IMR-90 (cell line): ENCODE data around the gene ATP13A2. TPM values are rescaled to one million over a fixed set of nuclear protein-coding genes. Genes with fewer than 3 reads are reported as not detected.

Experiments used
- ATAC-seq: fragments of 200-7000 bp; cut with Tn5 transposase; 2 replicates; pipeline ENCODE4 v1.9.1; 2020; ENCODE audit warnings: low read depth, mild to moderate bottlenecking, moderate library complexity
- BruUV-seq: library from RNA; stranded (reverse); fragments of 400-500 nt; replicated peaks from 2 replicates; lab custom pipeline; 2021; lab: Mats Ljungman, UMichigan
- CTCF ChIA-PET: fragments of 300-600 bp; formaldehyde crosslinking; extraction: SDS; loops from one replicate; lab custom pipeline; 2021; ENCODE audit warnings: antibody characterized with exemption; lab: Yijun Ruan, JAX
- POLR2A ChIA-PET: fragments of 300-600 bp; sonication (Branson Sonifier 250); formaldehyde crosslinking; loops from one replicate; lab custom pipeline; 2022; ENCODE audit warnings: antibody characterized with exemption; ENCODE audit not compliant: unreplicated experiment; lab: Charles Lee
- DNase-seq: peaks from one replicate; pipeline ENCODE4 v3.0.0; 2013
- H2AFZ ChIP-seq: replicated peaks from 2 replicates; pipeline ENCODE3; 2013; ENCODE audit warnings: low read length, mild to moderate bottlenecking; ENCODE audit not compliant: poor library complexity
- H2AK5ac ChIP-seq: 2 replicates; pipeline ENCODE4 v1.6.1; 2013; ENCODE audit warnings: low read depth, low read length, inconsistent platforms
- H2AK9ac ChIP-seq: replicated peaks from 2 replicates; pipeline ENCODE3; 2013; ENCODE audit warnings: mild to moderate bottlenecking, low read depth, low read length, moderate library complexity; ENCODE audit not compliant: poor library complexity
- H2BK120ac ChIP-seq: 2 replicates; pipeline ENCODE4 v1.6.1; 2013; ENCODE audit warnings: low read depth, low read length, inconsistent platforms
- H2BK15ac ChIP-seq: 3 replicates; pipeline ENCODE4 v1.6.1; 2013; ENCODE audit warnings: low read depth, low read length, inconsistent platforms
- H2BK20ac ChIP-seq: 2 replicates; pipeline ENCODE4 v1.6.1; 2013; ENCODE audit warnings: low read depth, mild to moderate bottlenecking, inconsistent platforms, low read length, moderate library complexity
- H2BK5ac ChIP-seq: 2 replicates; pipeline ENCODE4 v1.6.1; 2013; ENCODE audit warnings: mild to moderate bottlenecking, low read depth, low read length, inconsistent platforms; ENCODE audit not compliant: poor library complexity, severe bottlenecking
- H3K14ac ChIP-seq: replicated peaks from 2 replicates; pipeline ENCODE4 v1.6.1; 2013; ENCODE audit warnings: low read depth, low read length, inconsistent platforms
- H3K18ac ChIP-seq: 2 replicates; pipeline ENCODE4 v1.6.1; 2013; ENCODE audit warnings: low read depth, low read length, control low read depth
- H3K23ac ChIP-seq: 2 replicates; pipeline ENCODE4 v1.6.1; 2013; ENCODE audit warnings: low read depth, low read length, inconsistent platforms
- H3K27ac ChIP-seq: 2 replicates; pipeline ENCODE4 v1.5.1; 2013; ENCODE audit warnings: mild to moderate bottlenecking, control low read depth, low read length; ENCODE audit not compliant: insufficient read depth
- H3K27me3 ChIP-seq: 2 replicates; pipeline ENCODE4 v1.6.1; 2013; ENCODE audit warnings: low read length; ENCODE audit not compliant: control insufficient read depth, insufficient read depth
- H3K36me3 ChIP-seq: 2 replicates; pipeline ENCODE4 v1.6.1; 2013; ENCODE audit warnings: low read length, mixed read lengths; ENCODE audit not compliant: control insufficient read depth, insufficient read depth
- H3K4ac ChIP-seq: 2 replicates; pipeline ENCODE4 v1.6.1; 2013; ENCODE audit warnings: low read depth, low read length, inconsistent platforms
- H3K4me1 ChIP-seq: 2 replicates; pipeline ENCODE4 v1.6.1; 2013; ENCODE audit warnings: low read length, mixed read lengths; ENCODE audit not compliant: control insufficient read depth, insufficient read depth
- H3K4me2 ChIP-seq: 2 replicates; pipeline ENCODE4 v1.6.1; 2013; ENCODE audit warnings: low read depth, mild to moderate bottlenecking, control low read depth, low read length, moderate library complexity
- H3K4me3 ChIP-seq: 2 replicates; pipeline ENCODE4 v1.5.1; 2013; ENCODE audit warnings: low read depth, mild to moderate bottlenecking, control low read depth, low read length, moderate library complexity; ENCODE audit not compliant: insufficient read depth
- H3K56ac ChIP-seq: 2 replicates; pipeline ENCODE4 v1.6.1; 2013; ENCODE audit warnings: low read length, inconsistent platforms; ENCODE audit not compliant: insufficient read depth; ENCODE audit errors: extremely low read depth
- H3K79me1 ChIP-seq, 2 experiments: 2 replicates each; pipeline ENCODE4 v1.6.1; 2013; ENCODE audit warnings: low read length in 2 of 2, inconsistent platforms in 1 of 2, low read depth in 1 of 2
- H3K9ac ChIP-seq: 2 replicates; pipeline ENCODE4 v1.6.1; 2013; ENCODE audit warnings: low read depth, low read length, control low read depth
- H3K9me1 ChIP-seq: 2 replicates; pipeline ENCODE4 v1.6.1; 2013; ENCODE audit warnings: low read length, inconsistent platforms; ENCODE audit not compliant: insufficient read depth
- H3K9me3 ChIP-seq: 2 replicates; pipeline ENCODE4 v1.6.1; 2013; ENCODE audit warnings: low read length; ENCODE audit not compliant: control insufficient read depth, insufficient read depth
- H4K20me1 ChIP-seq: 2 replicates; pipeline ENCODE4 v1.6.1; 2013; ENCODE audit warnings: low read length, inconsistent platforms; ENCODE audit not compliant: insufficient read depth
- H4K5ac ChIP-seq: 2 replicates; pipeline ENCODE4 v1.6.1; 2013; ENCODE audit warnings: mild to moderate bottlenecking, low read depth, low read length, control low read depth
- H4K8ac ChIP-seq, 2 experiments: 2 replicates each; pipeline ENCODE4 v1.6.1; 2013; ENCODE audit warnings: low read depth in 2 of 2, low read length in 2 of 2, control low read depth in 1 of 2, inconsistent platforms in 1 of 2
- H4K91ac ChIP-seq: 2 replicates; pipeline ENCODE4 v1.6.1; 2013; ENCODE audit warnings: low read depth, low read length, inconsistent platforms; ENCODE audit not compliant: insufficient read depth
- BHLHE40 ChIP-seq: fragments of 150-350 bp; IDR thresholded peaks from 2 replicates; pipeline ENCODE4 v1.6.1; 2016; ENCODE audit warnings: mild to moderate bottlenecking, low read depth, low read length
- CEBPB ChIP-seq: IDR thresholded peaks from 2 replicates; pipeline ENCODE4 v1.6.1; 2012; ENCODE audit warnings: low read depth, low read length, improper control_type of control experiment
- ELK1 ChIP-seq: fragments of 150-350 bp; IDR thresholded peaks from 2 replicates; pipeline ENCODE4 v1.6.1; 2016; ENCODE audit warnings: low read depth, mild to moderate bottlenecking, low read length, moderate library complexity, borderline replicate concordance
- POLR2A ChIP-seq: IDR thresholded peaks from 2 replicates; pipeline ENCODE4 v1.6.1; 2012; ENCODE audit warnings: mild to moderate bottlenecking, low read depth, low read length
- RCOR1 ChIP-seq: IDR thresholded peaks from 2 replicates; pipeline ENCODE4 v1.6.1; 2012; ENCODE audit warnings: mild to moderate bottlenecking, low read length, improper control_type of control experiment; ENCODE audit not compliant: insufficient replicate concordance
- RFX5 ChIP-seq: IDR thresholded peaks from 2 replicates; pipeline ENCODE4 v1.8.0; 2012; ENCODE audit warnings: low read depth, mild to moderate bottlenecking, low read length, moderate library complexity
- WGBS, 2 experiments: methylation state at CpG; one replicate each; pipeline versions ENCODE4 v1.1.5 to v1.1.7; 2013; ENCODE audit warnings: missing lambda C conversion rate in 2 of 2; ENCODE audit not compliant: insufficient read length in 1 of 2; ENCODE audit errors: extremely low coverage in 2 of 2; 5-methylcytosine and 5-hydroxymethylcytosine counted together
- dilution Hi-C: fragments of 300-500 bp; cut with HindIII; formaldehyde crosslinking; loops from one replicate; pipeline ENCODE4 v1.14.3; 2018; ENCODE audit warnings: low sequenced_read_pairs; ENCODE audit not compliant: unreplicated experiment
- in situ Hi-C: fragments of 300-500 bp; cut with MboI; formaldehyde crosslinking; loops from 3 replicates; pipeline ENCODE4 v1.14.3; 2019; ENCODE audit warnings: low sequenced_read_pairs, inconsistent platforms, mixed read lengths
- intact Hi-C: fragments of 100-400 bp; cut with micrococcal nuclease; formaldehyde crosslinking; loops from 2 replicates; pipeline ENCODE4 v1.10.0; 2022
- polyA plus RNA-seq, 3 experiments: library from polyadenylated mRNA; depleted of rRNA; stranded (reverse); fragments of >200 nt; gene quantifications; 2 replicates each; pipeline ENCODE4 v1.2.3, GENCODE V29; 2012; ENCODE audit warnings: low replicate concordance in 1 of 3
- total RNA-seq: library from RNA; depleted of rRNA; stranded (reverse); fragments of >200 nt; gene quantifications from 2 replicates; pipeline ENCODE4 v1.2.3, GENCODE V29; 2012

The ATP13A2 gene
- total and polyA plus RNA-seq, 2 of the 4 experiments (the other 2 are of a cell fraction): 5.7 to 18.9 TPM

GRCh38 chr1:16978567-16979474 is 32.9 kb downstream of the ATP13A2 start:
- H3K18ac ChIP-seq: no peak overlapping the region
- DNase-seq (peak; percentile 86), ATAC-seq (peak; percentile 31; the same call in 1 of the 2 replicates)
- peak overlapping the region in 1 of 2 experiments; percentile 17; a peak in 1 of 4 replicates for H4K8ac ChIP-seq
- H3K27ac ChIP-seq: no peak overlapping the region
- no peaks in the 10 kb centered on the region for H3K27me3 ChIP-seq
- BruUV-seq: no TSS peak
- no peak overlapping the region for H4K91ac ChIP-seq
- H3K23ac ChIP-seq: no peak overlapping the region
- no peak overlapping the region for H3K56ac ChIP-seq
- H3K9me1 ChIP-seq: no peaks in the 10 kb centered on the region
- no peak overlapping the region; the same call in 1 of the 2 replicates for H2BK120ac ChIP-seq
- dilution Hi-C loops: no loop called here
- WGBS, 2 experiments: 39% methylated on average over 5 of the region's 20 CpGs; no CpG with 5 or more reads in 1 of the 2 experiments
- H4K5ac ChIP-seq: no peak overlapping the region
- no peak overlapping the region for H3K9ac ChIP-seq
- peaks cover 3% of the 10 kb centered on the region; the same call in 1 of the 2 replicates for H4K20me1 ChIP-seq
- peak overlapping the region; percentile 23; the same call in 1 of the 2 replicates for H3K14ac ChIP-seq
- H3K79me1 ChIP-seq: no peaks in the 10 kb centered on the region; a peak in 1 of 4 replicates
- H3K4me1 ChIP-seq: peaks cover 7% of the 10 kb centered on the region; the same call in 1 of the 2 replicates
- in situ Hi-C loops: no loop called here
- peak overlapping the region; percentile 64 for H2AFZ ChIP-seq
- no peaks in the 10 kb centered on the region for H3K9me3 ChIP-seq
- peak overlapping the region; percentile 8 for H2AK9ac ChIP-seq
- peak overlapping the region; percentile 56; the same call in 1 of the 2 replicates for H2AK5ac ChIP-seq
- H3K4me2 ChIP-seq: peak overlapping the region; percentile 9; the same call in 1 of the 2 replicates
- H3K4ac ChIP-seq: peak overlapping the region; percentile 56
- POLR2A ChIA-PET: no interaction called here
- intact Hi-C loops: no loop called here
- CTCF ChIA-PET: interaction anchor here (0.9 kb wide), 1 partner anchor 15 kb away, joined by 3 read pairs; no protein-coding TSS in a partner anchor
- H2BK15ac ChIP-seq: no peak overlapping the region
- TF ChIP-seq ELK1: no peak
- TF ChIP-seq POLR2A: no peak
- peak; percentile 74 for TF ChIP-seq BHLHE40
- no peak for TF ChIP-seq RFX5
- TF ChIP-seq CEBPB: no peak
- no peak for TF ChIP-seq RCOR1
- no peak overlapping the region for H2BK5ac ChIP-seq
- no peaks in the 10 kb centered on the region for H3K36me3 ChIP-seq
- no peak overlapping the region; the same call in 1 of the 2 replicates for H3K4me3 ChIP-seq
- H2BK20ac ChIP-seq: no peak overlapping the region; the same call in 1 of the 2 replicates
